GM12873 (cell line): ENCODE results near the gene COX6B2.

Source experiments
- TF ChIP-seq, protein P1 (sequence below): IDR thresholded peaks from 2 replicates; pipeline ENCODE4 v1.5.1; 2012; ENCODE audit warnings: low read depth, mild to moderate bottlenecking, moderate library complexity, low read length, control low read depth; ENCODE audit not compliant: insufficient read depth; ENCODE audit errors: missing control alignments

Gene COX6B2

DNA sequence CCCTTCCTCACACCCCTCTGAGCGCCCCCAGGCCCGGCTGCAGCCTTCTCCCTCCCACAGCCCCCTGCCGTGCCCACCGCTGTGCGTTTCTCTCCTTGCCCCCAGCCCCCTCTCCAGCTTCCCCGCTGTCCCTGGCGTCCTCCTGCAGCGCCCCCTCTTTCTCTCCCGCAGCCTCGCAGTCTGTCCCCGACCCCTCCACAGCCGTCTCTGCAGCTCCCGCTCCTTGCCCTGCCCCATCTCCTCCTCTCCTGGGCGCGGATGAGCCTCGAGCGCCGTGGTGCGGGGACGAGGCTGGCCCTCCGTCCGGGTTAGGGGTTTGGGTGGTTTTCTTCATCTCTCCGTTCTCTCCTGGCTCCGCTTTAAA lies 13.8 kb downstream of the COX6B2 start:
- TF ChIP-seq, protein P1, sequence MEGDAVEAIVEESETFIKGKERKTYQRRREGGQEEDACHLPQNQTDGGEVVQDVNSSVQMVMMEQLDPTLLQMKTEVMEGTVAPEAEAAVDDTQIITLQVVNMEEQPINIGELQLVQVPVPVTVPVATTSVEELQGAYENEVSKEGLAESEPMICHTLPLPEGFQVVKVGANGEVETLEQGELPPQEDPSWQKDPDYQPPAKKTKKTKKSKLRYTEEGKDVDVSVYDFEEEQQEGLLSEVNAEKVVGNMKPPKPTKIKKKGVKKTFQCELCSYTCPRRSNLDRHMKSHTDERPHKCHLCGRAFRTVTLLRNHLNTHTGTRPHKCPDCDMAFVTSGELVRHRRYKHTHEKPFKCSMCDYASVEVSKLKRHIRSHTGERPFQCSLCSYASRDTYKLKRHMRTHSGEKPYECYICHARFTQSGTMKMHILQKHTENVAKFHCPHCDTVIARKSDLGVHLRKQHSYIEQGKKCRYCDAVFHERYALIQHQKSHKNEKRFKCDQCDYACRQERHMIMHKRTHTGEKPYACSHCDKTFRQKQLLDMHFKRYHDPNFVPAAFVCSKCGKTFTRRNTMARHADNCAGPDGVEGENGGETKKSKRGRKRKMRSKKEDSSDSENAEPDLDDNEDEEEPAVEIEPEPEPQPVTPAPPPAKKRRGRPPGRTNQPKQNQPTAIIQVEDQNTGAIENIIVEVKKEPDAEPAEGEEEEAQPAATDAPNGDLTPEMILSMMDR: no peak

DNA sequence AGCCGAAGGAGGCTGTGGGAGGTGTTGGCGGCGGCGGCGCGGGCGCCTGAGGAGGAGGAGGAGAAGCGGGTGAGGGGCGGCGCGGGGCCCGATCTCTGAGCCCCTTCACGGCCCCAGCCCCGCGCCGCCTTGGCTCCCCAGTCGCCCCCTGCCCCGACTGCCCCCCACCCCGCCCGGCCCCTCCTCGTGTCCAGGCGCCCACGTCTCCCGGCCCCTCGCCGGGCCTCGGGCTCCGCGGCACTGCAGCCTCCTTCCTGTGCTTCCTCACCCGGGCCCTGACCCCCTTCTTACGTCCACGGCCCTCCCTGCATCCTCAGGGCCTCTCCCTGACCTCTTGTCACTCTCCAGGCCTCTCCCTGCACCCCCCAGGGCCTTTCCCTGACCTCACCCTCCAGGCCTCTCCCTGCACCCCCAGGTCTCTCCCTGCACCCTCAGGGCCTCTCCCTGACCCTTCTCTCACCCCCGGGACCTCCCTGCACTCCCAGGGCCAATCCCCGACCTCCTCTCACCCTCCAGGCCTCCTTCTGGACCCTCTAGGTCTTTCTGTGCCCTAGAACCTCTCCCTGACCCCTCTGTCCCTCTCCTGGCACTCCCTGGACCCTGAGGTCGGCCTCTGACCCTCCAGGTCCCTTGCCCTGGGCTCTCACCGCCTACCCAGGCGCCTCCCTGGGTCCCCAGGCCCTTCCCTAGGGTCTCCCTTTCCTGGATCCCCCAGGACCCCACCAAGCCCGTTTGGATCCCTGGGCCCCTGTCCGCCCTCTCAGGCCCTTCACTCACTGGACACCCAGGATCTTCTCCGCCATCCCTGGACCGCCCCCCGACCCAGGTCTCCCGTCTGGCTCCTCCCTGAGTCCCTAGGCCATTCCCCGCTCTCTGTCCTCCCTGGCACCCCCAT lies 14.4 kb downstream of the COX6B2 start:
- TF ChIP-seq, protein P1: no peak

DNA sequence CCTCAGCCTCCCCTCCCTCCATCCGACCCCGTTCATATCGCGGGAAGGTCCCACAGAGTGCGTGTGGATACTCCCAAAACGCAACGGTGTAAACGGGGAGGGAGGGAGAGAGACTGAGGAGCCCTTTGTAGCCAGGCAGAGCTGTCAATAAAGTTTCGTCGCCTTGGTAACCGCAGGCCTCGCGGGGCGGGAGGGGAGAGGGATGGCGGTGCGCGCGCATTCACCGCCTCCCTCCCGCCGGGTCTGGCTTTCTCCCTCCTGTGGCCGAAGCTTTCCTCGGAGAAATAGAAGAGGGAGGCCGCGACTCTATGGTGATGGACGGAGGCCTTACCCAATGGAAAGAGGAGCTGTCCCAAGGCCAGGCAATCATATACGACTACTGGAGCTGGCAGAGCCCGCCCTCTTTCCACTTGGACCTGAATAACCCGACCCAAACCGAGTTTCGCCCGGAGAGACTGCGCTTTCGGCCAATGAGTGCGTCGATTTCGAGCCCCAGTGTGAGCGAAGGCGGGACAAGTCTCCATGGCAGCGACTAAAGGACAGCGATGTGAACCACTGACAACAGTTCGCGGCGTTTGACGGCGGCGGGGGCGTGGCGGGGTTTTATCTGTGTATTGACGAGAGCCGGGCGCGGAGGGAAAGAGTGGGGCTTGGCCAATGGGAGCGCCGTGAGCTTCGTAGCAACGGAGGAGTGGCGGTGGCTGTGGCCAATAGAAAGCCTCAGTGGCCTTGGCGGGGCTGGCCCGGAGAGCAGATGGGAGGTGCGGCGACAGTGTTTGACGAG lies 15.2 kb downstream of the COX6B2 start, which contains the start of gene KMT5C:
TSS of gene KMT5C (plus strand) at position 772 of the 784 bp plus-strand sequence. CDS start 2,061 bp downstream, outside the sequence.
- TF ChIP-seq, protein P1: no peak

DNA sequence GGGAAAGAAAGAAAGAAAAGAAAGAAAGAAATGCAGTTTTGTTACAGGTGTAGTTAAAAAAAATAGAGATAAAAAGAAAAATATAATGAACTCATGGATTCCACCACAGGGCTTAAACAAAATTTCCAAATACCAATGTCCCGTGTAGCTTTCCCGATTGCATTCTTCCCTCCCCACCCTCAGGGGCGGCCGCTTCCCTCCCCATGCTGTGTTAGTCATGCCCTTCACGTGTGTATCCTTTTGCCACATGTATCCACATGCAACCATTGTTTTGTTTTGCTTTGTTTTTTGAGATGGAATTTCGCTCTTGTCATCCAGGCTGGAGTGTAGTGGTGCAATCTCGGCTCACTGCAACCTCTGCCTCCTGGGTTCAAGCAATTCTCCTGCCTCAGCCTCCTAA lies 18.4 kb downstream of the COX6B2 start:
- TF ChIP-seq, protein P1: no peak

DNA sequence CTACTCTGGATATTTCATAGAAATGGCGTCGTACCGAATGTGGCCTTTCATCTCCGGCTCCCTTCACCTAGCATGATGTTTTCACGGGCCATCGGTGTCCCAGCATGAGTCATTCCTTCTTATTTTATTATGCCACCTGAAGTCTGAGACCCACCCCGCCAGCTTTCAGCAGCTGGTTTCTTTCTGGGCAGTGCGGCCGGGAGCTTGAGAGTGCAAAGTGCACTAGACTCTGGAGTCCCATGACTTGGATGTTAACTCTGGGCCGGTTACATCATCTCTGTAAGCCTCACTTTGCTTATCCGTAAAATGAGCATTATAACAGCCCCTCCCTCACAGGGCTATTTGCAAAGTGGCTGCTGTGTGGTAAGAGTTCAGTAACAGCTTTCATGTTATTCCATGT lies 20.6 kb downstream of the COX6B2 start:
- TF ChIP-seq, protein P1: no peak

DNA sequence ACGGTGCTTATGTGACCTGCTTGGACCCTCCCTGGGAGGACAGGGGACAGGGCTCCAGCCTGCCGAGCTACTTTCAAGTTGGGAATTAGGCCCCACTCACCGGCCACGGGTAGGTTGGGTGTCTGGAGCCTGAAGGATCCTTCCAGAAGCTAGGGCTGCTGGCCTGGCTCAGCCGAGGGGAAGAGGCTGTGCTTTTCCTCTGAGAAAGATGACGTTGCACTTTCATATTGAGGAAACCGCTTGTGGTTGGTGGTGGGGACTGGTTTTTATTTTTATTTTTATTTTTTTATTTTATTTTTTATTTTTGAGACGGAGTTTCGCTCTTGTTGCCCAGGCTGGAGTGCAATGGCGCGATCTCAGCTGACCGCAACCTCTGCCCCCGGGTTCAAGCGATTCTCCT lies 29.3 kb downstream of the COX6B2 start, which contains the start of gene TMEM150B:
TSS of gene TMEM150B (minus strand) at position 170 of the 400 bp plus-strand sequence. CDS start 4,305 bp downstream, outside the sequence.
- TF ChIP-seq, protein P1: no peak

DNA sequence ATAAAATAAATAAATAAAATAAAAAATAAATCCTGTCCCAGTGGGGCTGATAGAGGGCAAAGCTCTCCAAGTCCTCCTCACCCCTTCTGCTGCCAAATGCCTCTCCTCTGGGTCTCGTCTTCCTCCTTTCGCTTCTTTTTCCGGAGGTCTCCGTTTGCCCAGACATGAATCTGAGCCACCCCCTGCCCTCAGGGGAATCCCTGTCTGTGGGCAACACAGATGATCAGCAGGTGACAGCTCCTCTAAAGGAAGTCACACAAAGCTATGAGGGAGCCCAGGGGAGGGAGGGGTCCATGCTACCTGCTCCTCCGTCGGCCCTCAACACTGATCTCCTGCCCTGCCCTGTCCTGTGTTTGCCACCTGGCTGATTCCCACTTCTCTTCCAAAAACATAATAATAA lies 29.9 kb downstream of the COX6B2 start:
- TF ChIP-seq, protein P1: no peak
